GM12892 (cell line): Measurements from ENCODE around the gene TEKT3.

Experiments used
- POLR2A ChIP-seq: IDR thresholded peaks from 2 replicates; pipeline ENCODE4 v1.6.1; 2011; ENCODE audit warnings: low read depth, low read length, control low read depth
- POLR2AphosphoS5 ChIP-seq: IDR thresholded peaks from 2 replicates; pipeline ENCODE4 v1.6.1; 2011; ENCODE audit warnings: low read depth, low read length, control low read depth

DNA sequence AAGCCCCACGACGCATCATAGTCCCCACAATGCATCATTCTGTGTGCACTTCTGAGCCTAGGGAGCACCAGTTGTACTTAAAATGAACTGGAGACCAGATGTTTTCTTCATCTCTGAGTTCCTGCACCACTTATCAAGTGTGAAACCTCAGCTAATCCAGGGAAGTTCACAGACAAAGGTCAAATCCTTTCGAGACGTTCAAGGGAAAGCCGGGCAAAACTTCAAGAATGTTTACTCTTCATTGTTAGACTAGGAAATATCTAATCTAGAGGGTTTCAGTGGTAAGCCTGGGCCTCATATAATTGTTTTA lies 71.7 kb downstream of the TEKT3 start:
- no peak for TF ChIP-seq POLR2A
- no peak for TF ChIP-seq POLR2AphosphoS5
